Smooth muscle cell (in vitro differentiated cells): ENCODE results near the gene ZNF511. TPM values are rescaled to one million over a fixed set of nuclear protein-coding genes. Genes with fewer than 3 reads are reported as not detected.

Source experiments
- DNase-seq: peaks from one replicate; lab custom pipeline; 2025; ENCODE audit not compliant: unreplicated experiment; lab: John Stamatoyannopoulos, UW
- H2AFZ ChIP-seq: fragments of 200-600 bp; sonication (generic); 2 replicates; pipeline ENCODE4 v1.6.0; 2016; ENCODE audit warnings: antibody characterized with exemption, low read depth, mild to moderate bottlenecking
- H3F3A ChIP-seq: fragments of 200-600 bp; sonication (generic); 2 replicates; pipeline ENCODE4 v1.6.0; 2017; ENCODE audit warnings: antibody characterized with exemption, low read depth
- H3K27ac ChIP-seq: fragments of 200-600 bp; sonication (generic); 2 replicates; pipeline ENCODE4 v1.5.1; 2016; ENCODE audit warnings: low read depth, mild to moderate bottlenecking
- H3K27me3 ChIP-seq: fragments of 200-600 bp; sonication (generic); 2 replicates; pipeline ENCODE4 v1.6.1; 2016; ENCODE audit warnings: low read depth, mild to moderate bottlenecking
- H3K36me3 ChIP-seq: fragments of 200-600 bp; sonication (generic); 2 replicates; pipeline ENCODE4 v1.5.1; 2016; ENCODE audit warnings: low read depth
- H3K4me1 ChIP-seq: fragments of 200-600 bp; sonication (generic); 2 replicates; pipeline ENCODE4 v1.5.1; 2016; ENCODE audit warnings: low read depth
- H3K4me2 ChIP-seq: fragments of 200-600 bp; sonication (generic); 2 replicates; pipeline ENCODE4 v1.6.0; 2016; ENCODE audit warnings: mild to moderate bottlenecking
- H3K4me3 ChIP-seq: fragments of 200-600 bp; sonication (generic); 2 replicates; pipeline ENCODE4 v1.5.1; 2016; ENCODE audit warnings: mild to moderate bottlenecking
- H3K79me2 ChIP-seq: fragments of 200-600 bp; sonication (generic); 2 replicates; pipeline ENCODE4 v1.6.0; 2016; ENCODE audit warnings: low read depth, mild to moderate bottlenecking
- H3K9ac ChIP-seq: fragments of 200-600 bp; sonication (generic); 2 replicates; pipeline ENCODE4 v1.6.0; 2016; ENCODE audit warnings: low read depth
- H3K9me3 ChIP-seq: fragments of 200-600 bp; sonication (generic); replicated peaks from 2 replicates; pipeline ENCODE4 v1.5.1; 2016; ENCODE audit warnings: low read depth
- H4K20me1 ChIP-seq: fragments of 200-600 bp; sonication (generic); 2 replicates; pipeline ENCODE4 v1.6.0; 2016; ENCODE audit warnings: low read depth
- WGBS: methylation state at CpG from one replicate; pipeline ENCODE4 v1.1.7; 2016; ENCODE audit warnings: low lambda C conversion rate; 5-methylcytosine and 5-hydroxymethylcytosine counted together
- polyA plus RNA-seq: library from polyadenylated mRNA; unstranded; fragments of >200 nt; fragmentation: Nextera tagmentation; extraction: Ambion mirVana; gene quantifications from 2 replicates; pipeline ENCODE4 v1.2.1, GENCODE V29; 2016
- total RNA-seq: library from RNA; depleted of rRNA; stranded (reverse); fragments of >200 nt; gene quantifications from 2 replicates; pipeline ENCODE4 v1.2.3, GENCODE V29; 2014
- TF ChIP-seq, protein P1 (sequence below): fragments of 200-600 bp; sonication (generic); IDR thresholded peaks from 2 replicates; pipeline ENCODE4 v1.5.1; 2017; ENCODE audit warnings: borderline replicate concordance, mild to moderate bottlenecking, antibody characterized with exemption; ENCODE audit not compliant: insufficient read depth, poor library complexity, severe bottlenecking

ZNF511 gene
- total and polyA plus RNA-seq, 2 experiments from 2014 or later = 20.0 to 52.3 TPM

DNA sequence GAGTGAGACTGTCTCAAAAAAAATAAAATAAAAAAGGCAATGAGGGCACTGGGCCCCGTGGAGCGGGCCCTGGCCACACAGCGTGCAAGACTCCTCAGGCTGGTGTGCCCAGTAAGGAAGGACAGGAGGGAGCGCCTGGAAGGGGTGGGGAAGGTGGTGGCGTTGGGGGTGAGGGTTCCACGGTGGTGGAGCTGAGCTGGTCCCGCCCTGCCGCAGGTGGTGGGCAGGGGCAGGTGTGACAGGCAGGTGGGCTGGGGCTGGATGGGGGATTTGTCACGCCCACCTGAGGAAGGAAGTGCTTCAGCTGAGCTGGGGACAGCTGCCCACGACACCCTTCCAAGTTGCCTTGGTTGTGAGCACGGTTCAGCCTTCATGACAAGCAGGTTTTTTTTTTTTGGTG is 37.7 kb downstream of the ZNF511 start:
- H3K9ac ChIP-seq = no peak overlapping the region
- H3K4me2 ChIP-seq = no peak overlapping the region
- H3K27me3 ChIP-seq = no peaks in the 10 kb centered on the region
- DNase-seq = no peak
- H3K9me3 ChIP-seq = no peaks in the 10 kb centered on the region
- TF ChIP-seq, protein P1, sequence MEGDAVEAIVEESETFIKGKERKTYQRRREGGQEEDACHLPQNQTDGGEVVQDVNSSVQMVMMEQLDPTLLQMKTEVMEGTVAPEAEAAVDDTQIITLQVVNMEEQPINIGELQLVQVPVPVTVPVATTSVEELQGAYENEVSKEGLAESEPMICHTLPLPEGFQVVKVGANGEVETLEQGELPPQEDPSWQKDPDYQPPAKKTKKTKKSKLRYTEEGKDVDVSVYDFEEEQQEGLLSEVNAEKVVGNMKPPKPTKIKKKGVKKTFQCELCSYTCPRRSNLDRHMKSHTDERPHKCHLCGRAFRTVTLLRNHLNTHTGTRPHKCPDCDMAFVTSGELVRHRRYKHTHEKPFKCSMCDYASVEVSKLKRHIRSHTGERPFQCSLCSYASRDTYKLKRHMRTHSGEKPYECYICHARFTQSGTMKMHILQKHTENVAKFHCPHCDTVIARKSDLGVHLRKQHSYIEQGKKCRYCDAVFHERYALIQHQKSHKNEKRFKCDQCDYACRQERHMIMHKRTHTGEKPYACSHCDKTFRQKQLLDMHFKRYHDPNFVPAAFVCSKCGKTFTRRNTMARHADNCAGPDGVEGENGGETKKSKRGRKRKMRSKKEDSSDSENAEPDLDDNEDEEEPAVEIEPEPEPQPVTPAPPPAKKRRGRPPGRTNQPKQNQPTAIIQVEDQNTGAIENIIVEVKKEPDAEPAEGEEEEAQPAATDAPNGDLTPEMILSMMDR = no peak
- H3K27ac ChIP-seq = no peak overlapping the region
- H3K4me3 ChIP-seq = no peak overlapping the region
- no peak overlapping the region for H2AFZ ChIP-seq
- no peaks in the 10 kb centered on the region for H3K79me2 ChIP-seq
- no peaks in the 10 kb centered on the region for H3F3A ChIP-seq
- WGBS = 73% methylated on average over 11 of the region's 11 CpGs
- no peaks in the 10 kb centered on the region for H4K20me1 ChIP-seq
- H3K4me1 ChIP-seq = no peaks in the 10 kb centered on the region
- no peaks in the 10 kb centered on the region for H3K36me3 ChIP-seq

DNA sequence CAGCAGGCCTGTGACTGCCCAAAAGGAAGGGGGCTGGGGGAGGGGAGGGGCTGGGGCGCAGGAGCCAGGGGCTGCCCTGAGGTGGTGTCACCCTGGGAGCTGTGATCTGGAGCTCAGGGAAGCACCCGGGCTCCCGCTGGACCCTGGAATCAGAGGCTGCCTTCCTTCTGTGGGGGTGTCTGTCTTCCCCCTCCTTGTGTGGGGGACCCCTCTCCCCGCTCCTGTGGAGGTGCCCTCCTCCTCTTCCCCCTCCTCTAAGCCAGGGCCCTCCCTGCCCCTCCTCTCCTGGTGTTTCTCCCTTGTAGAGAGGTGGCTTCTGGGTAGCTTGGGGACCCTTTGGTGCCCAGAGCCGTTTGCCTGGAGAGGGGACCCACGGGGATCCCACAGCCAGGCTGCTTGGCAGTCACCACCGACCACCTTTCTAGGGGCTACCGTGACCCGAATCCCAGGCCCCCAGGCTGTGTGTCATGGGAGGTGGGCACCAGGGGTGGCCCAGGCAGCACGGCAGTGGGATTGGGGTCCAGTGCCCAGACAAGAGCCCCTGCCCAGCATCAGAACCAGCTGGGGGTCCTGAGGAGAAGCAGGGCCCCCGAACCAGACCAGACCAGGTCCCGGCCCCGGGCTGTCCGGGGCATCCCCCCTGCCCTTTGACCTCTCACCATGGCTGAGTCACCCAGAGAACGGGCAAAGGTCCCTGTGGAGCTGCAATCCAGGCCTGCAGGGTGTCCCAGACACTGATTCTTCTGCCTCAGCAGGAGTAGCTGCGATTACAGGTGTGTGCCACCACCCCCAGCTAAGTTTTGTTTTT is 39.2 kb downstream of the ZNF511 start:
- no peak for DNase-seq
- Histone ChIP-seq H4K20me1 (no peaks in the 10 kb centered on the region), H3K79me2 (no peaks in the 10 kb centered on the region), H3K4me1 (no peaks in the 10 kb centered on the region), H3K4me3 (no peak overlapping the region), H3K27me3 (no peaks in the 10 kb centered on the region), H3F3A (no peaks in the 10 kb centered on the region), H3K9me3 (no peaks in the 10 kb centered on the region), H2AFZ (no peak overlapping the region), H3K27ac (no peak overlapping the region), H3K4me2 (no peak overlapping the region), H3K36me3 (no peaks in the 10 kb centered on the region), H3K9ac (no peak overlapping the region)
- WGBS = 86% methylated on average over 12 of the region's 16 CpGs
- TF ChIP-seq, protein P1 = no peak

DNA sequence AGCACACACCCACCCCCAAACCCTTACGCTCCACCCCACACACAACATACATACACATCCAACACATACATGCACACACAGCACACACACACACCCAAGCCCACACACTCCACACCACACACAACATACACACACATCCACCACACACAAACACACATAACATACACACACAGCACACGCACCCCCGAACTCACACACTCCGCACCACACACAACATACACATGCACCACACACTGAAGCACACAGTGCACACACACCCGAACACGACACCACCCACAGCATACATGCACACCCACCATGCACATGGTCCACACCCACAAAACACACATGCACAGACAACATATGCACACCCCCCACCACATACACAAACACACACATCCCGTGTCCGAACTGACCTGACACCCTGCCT is 40.5 kb downstream of the ZNF511 start:
- H3K9ac ChIP-seq = no peak overlapping the region
- 98% methylated on average over 7 of the region's 8 CpGs for WGBS
- no peaks in the 10 kb centered on the region for H3K4me1 ChIP-seq
- H4K20me1 ChIP-seq = no peaks in the 10 kb centered on the region
- H3K27ac ChIP-seq = no peak overlapping the region
- H3K4me3 ChIP-seq = no peak overlapping the region
- no peaks in the 10 kb centered on the region for H3F3A ChIP-seq
- DNase-seq = no peak
- no peak overlapping the region for H2AFZ ChIP-seq
- H3K9me3 ChIP-seq = no peaks in the 10 kb centered on the region
- no peaks in the 10 kb centered on the region for H3K27me3 ChIP-seq
- TF ChIP-seq, protein P1 = no peak
- no peaks in the 10 kb centered on the region for H3K79me2 ChIP-seq
- H3K4me2 ChIP-seq = no peak overlapping the region
- H3K36me3 ChIP-seq = no peaks in the 10 kb centered on the region

DNA sequence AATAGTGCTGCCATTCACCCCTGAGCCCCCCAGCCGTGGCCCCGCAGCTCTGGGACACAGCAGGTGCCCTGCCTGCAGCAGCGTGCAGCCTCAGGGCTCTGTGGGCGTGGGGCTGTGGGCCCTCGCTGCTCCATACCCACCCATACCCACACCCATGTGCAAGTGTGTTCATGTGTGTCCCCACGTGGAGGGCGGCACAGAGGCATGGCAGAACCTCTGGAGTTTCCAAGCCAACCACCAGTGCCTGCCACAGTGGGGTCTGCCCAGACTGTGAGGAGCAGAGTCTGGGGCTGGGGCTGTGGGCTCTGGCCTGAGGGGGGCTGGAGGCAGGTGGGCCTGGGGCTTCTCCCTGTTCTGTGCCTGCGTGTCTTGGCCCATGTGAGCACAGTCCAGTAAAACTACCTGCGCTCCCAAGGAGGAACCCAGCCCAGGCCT is 40.9 kb downstream of the ZNF511 start:
- H3K27me3 ChIP-seq = no peaks in the 10 kb centered on the region
- H3K36me3 ChIP-seq = no peaks in the 10 kb centered on the region
- no peak overlapping the region for H3K4me2 ChIP-seq
- no peak overlapping the region for H2AFZ ChIP-seq
- H3K79me2 ChIP-seq = no peaks in the 10 kb centered on the region
- no peaks in the 10 kb centered on the region for H3K9me3 ChIP-seq
- H3K9ac ChIP-seq = no peak overlapping the region
- 88% methylated on average over 8 of the region's 9 CpGs for WGBS
- no peaks in the 10 kb centered on the region for H3F3A ChIP-seq
- TF ChIP-seq, protein P1 = no peak
- no peak for DNase-seq
- no peak overlapping the region for H3K27ac ChIP-seq
- no peaks in the 10 kb centered on the region for H4K20me1 ChIP-seq
- H3K4me1 ChIP-seq = no peaks in the 10 kb centered on the region
- H3K4me3 ChIP-seq = no peak overlapping the region
